ENCODE results near the gene PPY.
"Not testable (repeated sequence)": the region's sequence is repeated elsewhere in the genome, so short reads cannot be mapped to it uniquely, and the experiment has no call there.

Gene PPY

GRCh38 chr17:43928609-43929008 is 13.7 kb downstream of the PPY start:
- Histone ChIP-seq H3K9me3 (ENCODE audit: low read length) (no peaks in the 10 kb centered on the region), H3F3A (ENCODE audit: insufficient read depth, low read length) (no peaks in the 10 kb centered on the region), H3K27me3 (ENCODE audit: insufficient read depth, low read length) (0 out of 2 replicates have a peak, but pooled peaks cover 4% of the 10 kb centered on the region), H3K27ac (ENCODE audit: low read depth, low read length, poor library complexity, severe bottlenecking) (no peak overlapping the region), H3K4me3 (ENCODE audit: low read depth, low read length, poor library complexity, severe bottlenecking) (no peak overlapping the region), H2AFZ (ENCODE audit: low read length) (no peak overlapping the region), H3K9me2 (ENCODE audit: low read depth, low read length) (no peaks in the 10 kb centered on the region), H3K4me1 (ENCODE audit: insufficient read depth, low read length, severe bottlenecking) (no peaks in the 10 kb centered on the region), H4K20me1 (ENCODE audit: insufficient read depth, low read length) (no peaks in the 10 kb centered on the region), H3K9ac (ENCODE audit: low read length) (no peak overlapping the region), H3K36me3 (ENCODE audit: insufficient read depth, low read length) (no peaks in the 10 kb centered on the region), H3K4me2 (ENCODE audit: low read length) (no peak overlapping the region), H3K79me2 (ENCODE audit: insufficient read depth, low read length) (no peaks in the 10 kb centered on the region)
- no peak for TF ChIP-seq CTCF (IDR thresholded peaks at IDR 0.05; ENCODE audit: low read length)
- TF ChIP-seq EZH2 (IDR thresholded peaks at IDR 0.05; ENCODE audit: borderline replicate concordance, low read length): no peak

- H3K4me1 ChIP-seq (ENCODE audit: insufficient read depth, low read length, severe bottlenecking); H3K27me3 ChIP-seq (ENCODE audit: insufficient read depth, low read length); H3F3A ChIP-seq (ENCODE audit: insufficient read depth, low read length); H3K9me2 ChIP-seq (ENCODE audit: low read depth, low read length); H3K4me2 ChIP-seq (ENCODE audit: low read length); H4K20me1 ChIP-seq (ENCODE audit: insufficient read depth, low read length); H3K36me3 ChIP-seq (ENCODE audit: insufficient read depth, low read length); H3K4me3 ChIP-seq (ENCODE audit: low read depth, low read length, poor library complexity, severe bottlenecking); H2AFZ ChIP-seq (ENCODE audit: low read length); H3K27ac ChIP-seq (ENCODE audit: low read depth, low read length, poor library complexity, severe bottlenecking); H3K79me2 ChIP-seq (ENCODE audit: insufficient read depth, low read length); H3K9ac ChIP-seq (ENCODE audit: low read length); H3K9me3 ChIP-seq (ENCODE audit: low read length): not testable (repeated sequence)
Observed at GRCh38 chr17:43927929-43928328, 14.3 kb downstream of the PPY start.

- Histone ChIP-seq H4K20me1 (ENCODE audit: insufficient read depth, low read length) (no peaks in the 10 kb centered on the region), H3K27ac (ENCODE audit: low read depth, low read length, poor library complexity, severe bottlenecking) (no peak overlapping the region), H2AFZ (ENCODE audit: low read length) (no peak overlapping the region), H3K4me3 (ENCODE audit: low read depth, low read length, poor library complexity, severe bottlenecking) (no peak overlapping the region), H3K9me2 (ENCODE audit: low read depth, low read length) (no peaks in the 10 kb centered on the region), H3K36me3 (ENCODE audit: insufficient read depth, low read length) (no peaks in the 10 kb centered on the region), H3K9ac (ENCODE audit: low read length) (no peak overlapping the region), H3F3A (ENCODE audit: insufficient read depth, low read length) (no peaks in the 10 kb centered on the region), H3K4me2 (ENCODE audit: low read length) (no peak overlapping the region), H3K27me3 (ENCODE audit: insufficient read depth, low read length) (0 out of 2 replicates have a peak, but pooled peaks cover 4% of the 10 kb centered on the region), H3K9me3 (ENCODE audit: low read length) (no peaks in the 10 kb centered on the region), H3K79me2 (ENCODE audit: insufficient read depth, low read length) (no peaks in the 10 kb centered on the region), H3K4me1 (ENCODE audit: insufficient read depth, low read length, severe bottlenecking) (no peaks in the 10 kb centered on the region)
- no peak for TF ChIP-seq CTCF (IDR thresholded peaks at IDR 0.05; ENCODE audit: low read length)
- TF ChIP-seq EZH2 (IDR thresholded peaks at IDR 0.05; ENCODE audit: borderline replicate concordance, low read length): no peak
Observed at GRCh38 chr17:43927060-43927864, 15.0 kb downstream of the PPY start.

GRCh38 chr17:43924558-43924957 is 17.7 kb downstream of the PPY start:
- Histone ChIP-seq H2AFZ (ENCODE audit: low read length) (no peak overlapping the region), H3K27ac (ENCODE audit: low read depth, low read length, poor library complexity, severe bottlenecking) (no peak overlapping the region), H3K9ac (ENCODE audit: low read length) (no peak overlapping the region), H3F3A (ENCODE audit: insufficient read depth, low read length) (no peaks in the 10 kb centered on the region), H3K4me1 (ENCODE audit: insufficient read depth, low read length, severe bottlenecking) (no peaks in the 10 kb centered on the region), H3K36me3 (ENCODE audit: insufficient read depth, low read length) (no peaks in the 10 kb centered on the region), H3K4me3 (ENCODE audit: low read depth, low read length, poor library complexity, severe bottlenecking) (no peak overlapping the region), H3K9me3 (ENCODE audit: low read length) (no peaks in the 10 kb centered on the region), H3K9me2 (ENCODE audit: low read depth, low read length) (no peaks in the 10 kb centered on the region), H3K79me2 (ENCODE audit: insufficient read depth, low read length) (no peaks in the 10 kb centered on the region), H4K20me1 (ENCODE audit: insufficient read depth, low read length) (no peaks in the 10 kb centered on the region), H3K27me3 (ENCODE audit: insufficient read depth, low read length) (0 out of 2 replicates have a peak, but pooled peaks cover 4% of the 10 kb centered on the region), H3K4me2 (ENCODE audit: low read length) (no peak overlapping the region)
- no peak for TF ChIP-seq CTCF (IDR thresholded peaks at IDR 0.05; ENCODE audit: low read length)
- no peak for TF ChIP-seq EZH2 (IDR thresholded peaks at IDR 0.05; ENCODE audit: borderline replicate concordance, low read length)
